ENCODE results near the gene PLEKHO2. TPM values are rescaled to one million over a fixed set of nuclear protein-coding genes. Genes with fewer than 3 reads are reported as not detected.

The PLEKHO2 gene
- total and polyA plus RNA-seq, 2 of the 13 experiments (the other 11 are each of a cell fraction or from before 2014, with no cell fraction given), result 3.8 to 4.8 TPM

GRCh38 chr15:64861960-64862359 lies 20.2 kb downstream of the PLEKHO2 start (continued):
- TF ChIP-seq MTERF4 (CRISPR knock-in tag; IDR thresholded peaks at IDR 0.05), result no peak

GRCh38 chr15:64862408-64862807 lies 20.7 kb downstream of the PLEKHO2 start:
- Histone ChIP-seq H3K36me3 (replicated peaks in 1 of 2; ENCODE audit: control insufficient read depth in 1 of 2, insufficient read depth in 2 of 2, low read length in 2 of 2) (peaks cover 15 to 22% of the 10 kb centered on the region in 2 experiments; a peak in 4 of 5 replicates), H3K4me2 (ENCODE audit: low read depth, low read length) (no peak overlapping the region), H3K4me3 (replicated peaks in 1 of 3; ENCODE audit: insufficient read depth in 1 of 3, low read depth in 2 of 3, low read length in 3 of 3) (no peak overlapping the region), H3K9me3 (ENCODE audit: low read length) (no peaks in the 10 kb centered on the region), H3K4me1 (ENCODE audit: insufficient read depth, low read length) (peaks cover 2% of the 10 kb centered on the region), H3K79me2 (ENCODE audit: insufficient read depth, low read length) (no peaks in the 10 kb centered on the region), H3K9ac (ENCODE audit: insufficient read depth, low read depth, low read length) (no peak overlapping the region), H3K27me3 (ENCODE audit: control insufficient read depth in 1 of 2, insufficient read depth in 2 of 2, low read length in 2 of 2) (no peaks in the 10 kb centered on the region), H2AFZ (ENCODE audit: low read length) (no peak overlapping the region), H4K20me1 (ENCODE audit: insufficient read depth, low read length) (no peaks in the 10 kb centered on the region), H3K27ac (ENCODE audit: extremely low read length, insufficient read depth, low read length) (no peak overlapping the region)
- TF ChIP-seq, protein P1, sequence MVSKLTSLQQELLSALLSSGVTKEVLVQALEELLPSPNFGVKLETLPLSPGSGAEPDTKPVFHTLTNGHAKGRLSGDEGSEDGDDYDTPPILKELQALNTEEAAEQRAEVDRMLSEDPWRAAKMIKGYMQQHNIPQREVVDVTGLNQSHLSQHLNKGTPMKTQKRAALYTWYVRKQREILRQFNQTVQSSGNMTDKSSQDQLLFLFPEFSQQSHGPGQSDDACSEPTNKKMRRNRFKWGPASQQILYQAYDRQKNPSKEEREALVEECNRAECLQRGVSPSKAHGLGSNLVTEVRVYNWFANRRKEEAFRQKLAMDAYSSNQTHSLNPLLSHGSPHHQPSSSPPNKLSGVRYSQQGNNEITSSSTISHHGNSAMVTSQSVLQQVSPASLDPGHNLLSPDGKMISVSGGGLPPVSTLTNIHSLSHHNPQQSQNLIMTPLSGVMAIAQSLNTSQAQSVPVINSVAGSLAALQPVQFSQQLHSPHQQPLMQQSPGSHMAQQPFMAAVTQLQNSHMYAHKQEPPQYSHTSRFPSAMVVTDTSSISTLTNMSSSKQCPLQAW (CRISPR knock-in tag; IDR thresholded peaks at IDR 0.05), result no peak
- TF ChIP-seq YY1 (IDR thresholded peaks at IDR 0.05; ENCODE audit: insufficient read depth, insufficient replicate concordance, low read depth, low read length), result no peak
- no peak for TF ChIP-seq AHDC1 (CRISPR knock-in tag; IDR thresholded peaks at IDR 0.05; ENCODE audit: borderline replicate concordance)
- no peak for TF ChIP-seq MED1 (CRISPR knock-in tag; IDR thresholded peaks at IDR 0.05)
- no peak for TF ChIP-seq ZNF138 (CRISPR knock-in tag; IDR thresholded peaks at IDR 0.05; ENCODE audit: low read depth)
- ChIA-PET POLR2A (no interaction called here), CTCF (ENCODE audit: low intra/inter-chr PET ratio, low total read pairs) (no interaction called here)
- intact Hi-C loops (cut with micrococcal nuclease; ENCODE audit: unreplicated experiment), result no loop called here
- ATAC-seq (no peak), FAIRE-seq (no peak), DNase-seq (ENCODE audit: low spot score) (no peak)
- no TSS peak for BruUV-seq (replicated peaks)
- WGBS (ENCODE audit: low lambda C conversion rate), result 100% methylated on average over 1 of the region's 1 CpG
- in situ Hi-C loops (cut with HindIII; ENCODE audit: extremely low pct_ligation_motif_present, low pct_unique_long_range_greater_than_20kb), result no loop called here
